IPS DF 6.9 (cell line): Measurements from ENCODE around the gene DEFB108B.
"Not testable (repeated sequence)": the region's sequence is repeated elsewhere in the genome, so short reads cannot be mapped to it uniquely, and the experiment has no call there.

Experiments used
- DNase-seq: peaks from one replicate; pipeline ENCODE4 v3.0.0-alpha.2; 2013; ENCODE audit warnings: low read depth, low spot score
- H3K27ac ChIP-seq: one replicate; pipeline ENCODE4 v1.5.1; 2013; ENCODE audit warnings: low read length, control low read depth
- H3K27me3 ChIP-seq: 2 replicates; pipeline ENCODE4 v1.6.1; 2013; ENCODE audit warnings: mild to moderate bottlenecking, low read length; ENCODE audit not compliant: control insufficient read depth, insufficient read depth
- H3K36me3 ChIP-seq: 2 replicates; pipeline ENCODE4 v1.6.1; 2013; ENCODE audit warnings: low read length; ENCODE audit not compliant: control insufficient read depth, insufficient read depth
- H3K4me1 ChIP-seq: 2 replicates; pipeline ENCODE4 v1.6.1; 2013; ENCODE audit warnings: low read length; ENCODE audit not compliant: control insufficient read depth, insufficient read depth
- H3K4me3 ChIP-seq: 2 replicates; pipeline ENCODE4 v1.5.1; 2013; ENCODE audit warnings: mild to moderate bottlenecking, low read length
- H3K9me3 ChIP-seq: 2 replicates; pipeline ENCODE4 v1.6.1; 2013; ENCODE audit warnings: low read length, inconsistent platforms; ENCODE audit not compliant: control insufficient read depth, insufficient read depth
- WGBS: extraction: QIAGEN DNeasy Blood & Tissue Kit; methylation state at CpG from one replicate; pipeline ENCODE4 v1.1.7; 2013; ENCODE audit warnings: mixed read lengths, missing lambda C conversion rate; ENCODE audit not compliant: insufficient read length, insufficient coverage; 5-methylcytosine and 5-hydroxymethylcytosine counted together

Gene DEFB108B

GRCh38 chr11:71795236-71795635 is 37.8 kb upstream of the DEFB108B start:
- not testable (repeated sequence) for H3K9me3 ChIP-seq, H3K27me3 ChIP-seq, H3K27ac ChIP-seq, H3K36me3 ChIP-seq, H3K4me3 ChIP-seq, DNase-seq, H3K4me1 ChIP-seq
- no CpG with 5 or more reads among the region's 5 CpGs for WGBS

DNA sequence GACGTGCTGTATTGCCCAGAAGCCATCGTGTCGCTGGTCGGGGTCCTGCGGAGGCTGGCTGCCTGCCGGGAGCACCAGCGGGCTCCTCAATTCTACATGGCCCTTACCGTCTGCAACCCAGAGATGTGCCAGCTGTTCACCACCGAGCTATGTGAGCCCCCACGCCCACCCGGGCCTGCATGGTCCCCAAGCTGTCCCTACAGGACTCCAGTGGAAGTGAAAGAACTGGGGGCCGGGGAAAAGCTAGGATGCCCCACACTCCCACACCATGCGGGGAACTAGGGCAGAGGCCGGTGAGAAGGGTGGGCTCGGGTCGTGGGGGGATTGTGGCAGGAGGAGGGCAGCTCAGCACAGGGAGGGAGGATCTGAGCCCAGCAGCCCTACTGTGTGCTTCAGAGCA is 37.0 kb upstream of the DEFB108B start:
- no CpG with 5 or more reads among the region's 16 CpGs for WGBS
- H3K9me3 ChIP-seq, H3K4me3 ChIP-seq, H3K27ac ChIP-seq, H3K27me3 ChIP-seq, H3K36me3 ChIP-seq, DNase-seq, H3K4me1 ChIP-seq: not testable (repeated sequence)

- not testable (repeated sequence) for H3K9me3 ChIP-seq, H3K4me1 ChIP-seq, H3K27me3 ChIP-seq, H3K4me3 ChIP-seq, H3K27ac ChIP-seq, DNase-seq, H3K36me3 ChIP-seq
- no CpG with 5 or more reads among the region's 9 CpGs for WGBS
These were observed 36.2 kb upstream of the DEFB108B start for GRCh38 chr11:71796781-71797180.

GRCh38 chr11:71799556-71800128 is 33.4 kb upstream of the DEFB108B start:
- H3K4me1 ChIP-seq, H3K9me3 ChIP-seq, H3K27ac ChIP-seq, H3K4me3 ChIP-seq, H3K27me3 ChIP-seq, H3K36me3 ChIP-seq, DNase-seq: not testable (repeated sequence)
- WGBS: no CpG with 5 or more reads among the region's 13 CpGs

GRCh38 chr11:71800335-71800953 is 32.6 kb upstream of the DEFB108B start:
- not testable (repeated sequence) for H3K4me3 ChIP-seq, H3K27me3 ChIP-seq, H3K27ac ChIP-seq, H3K4me1 ChIP-seq, H3K9me3 ChIP-seq, H3K36me3 ChIP-seq
- WGBS: no CpG with 5 or more reads among the region's 13 CpGs
- peak; percentile 61 for DNase-seq

GRCh38 chr11:71801026-71801425 is 32.0 kb upstream of the DEFB108B start:
- WGBS: no CpG with 5 or more reads among the region's 2 CpGs
- not testable (repeated sequence) for H3K36me3 ChIP-seq, H3K4me3 ChIP-seq, DNase-seq, H3K4me1 ChIP-seq, H3K27ac ChIP-seq, H3K27me3 ChIP-seq, H3K9me3 ChIP-seq

DNA sequence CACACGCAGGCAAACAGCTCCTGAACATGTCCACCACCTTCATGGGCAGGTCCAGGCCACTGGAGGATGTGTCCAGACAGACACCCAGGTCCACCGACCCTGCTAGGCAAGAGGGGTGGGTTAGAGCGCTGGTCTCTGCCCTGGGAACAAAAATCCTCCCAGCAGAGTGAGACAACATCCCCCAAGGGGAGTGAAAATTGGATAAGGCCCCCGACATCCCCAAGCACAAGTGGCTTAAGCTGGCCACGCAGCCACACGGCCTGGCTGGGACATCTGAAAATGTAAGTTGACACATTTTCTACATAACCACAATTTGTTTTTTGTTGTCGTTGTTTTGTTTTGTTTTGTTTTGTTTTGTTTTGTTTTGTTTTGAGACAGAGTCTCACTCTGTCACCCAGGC is 30.1 kb upstream of the DEFB108B start:
- not testable (repeated sequence) for H3K36me3 ChIP-seq, H3K27me3 ChIP-seq, DNase-seq, H3K4me1 ChIP-seq, H3K4me3 ChIP-seq, H3K27ac ChIP-seq, H3K9me3 ChIP-seq
- no CpG with 5 or more reads among the region's 7 CpGs for WGBS

- not testable (repeated sequence) for H3K27ac ChIP-seq, H3K27me3 ChIP-seq, H3K36me3 ChIP-seq, DNase-seq, H3K4me1 ChIP-seq, H3K9me3 ChIP-seq, H3K4me3 ChIP-seq
- WGBS: no CpG with 5 or more reads among the region's 9 CpGs
These were observed 28.6 kb upstream of the DEFB108B start for GRCh38 chr11:71804158-71804947.

DNA sequence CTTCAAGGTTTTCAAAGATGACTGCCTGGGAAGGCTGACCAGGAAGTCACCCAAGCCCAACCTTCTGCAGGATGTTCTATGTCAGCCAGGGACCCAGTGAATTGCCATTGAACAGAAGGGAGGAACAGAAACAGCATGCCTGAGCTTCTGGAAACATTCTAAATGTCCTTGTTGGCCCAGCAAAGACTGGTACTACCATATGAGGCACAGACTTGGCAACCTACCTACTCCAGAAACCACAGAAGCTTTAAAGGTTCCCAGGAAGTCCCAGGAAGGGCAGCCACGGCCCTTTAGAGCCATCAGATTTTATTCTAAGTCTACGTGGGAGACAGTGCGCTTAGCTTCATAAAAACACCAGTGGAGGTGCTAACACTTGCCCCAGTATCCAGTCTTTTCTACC is 20.5 kb upstream of the DEFB108B start:
- not testable (repeated sequence) for H3K4me3 ChIP-seq, H3K27me3 ChIP-seq, H3K27ac ChIP-seq, H3K4me1 ChIP-seq, H3K9me3 ChIP-seq, DNase-seq, H3K36me3 ChIP-seq
- no CpG with 5 or more reads among the region's 3 CpGs for WGBS

DNA sequence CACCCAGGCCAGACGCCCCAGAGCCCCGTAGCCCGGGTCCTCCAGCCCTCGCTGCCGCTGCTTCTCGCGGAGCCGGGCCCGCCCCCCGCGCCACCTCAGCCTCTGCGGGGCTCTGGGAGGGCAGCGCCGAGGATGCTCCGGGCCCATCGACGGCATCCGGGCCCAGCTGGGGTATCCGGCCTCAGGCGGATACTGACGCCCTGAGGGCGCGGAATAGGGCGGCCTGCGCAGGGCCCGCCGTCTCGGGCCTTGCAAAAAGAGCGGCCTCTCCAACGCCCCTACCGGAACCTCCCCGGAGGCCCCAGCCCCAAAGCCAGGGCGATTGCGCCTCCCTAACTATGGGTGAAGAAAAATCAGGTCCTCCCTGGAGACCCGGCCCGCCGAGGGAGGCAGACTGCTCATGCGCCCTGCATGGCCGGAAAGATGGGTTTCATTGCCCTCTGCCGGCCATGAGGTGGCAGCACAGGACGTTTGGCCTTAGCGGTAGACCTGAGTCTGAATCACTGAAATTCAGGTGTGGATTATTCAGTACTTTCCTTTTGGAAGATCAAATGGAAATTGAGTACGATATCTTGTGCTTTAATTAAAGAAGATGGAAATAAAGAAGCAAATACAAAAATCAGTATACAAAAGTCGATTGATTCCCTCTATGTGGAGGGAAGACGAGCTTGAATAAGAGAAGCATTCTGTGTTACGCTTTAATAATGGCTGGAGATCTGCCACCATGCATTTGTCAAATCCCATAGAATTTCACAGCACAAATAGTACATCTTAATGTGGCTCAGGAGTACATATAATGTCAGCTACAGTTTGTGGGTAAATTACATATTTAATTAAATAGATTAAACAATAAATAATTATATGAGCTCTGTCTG is 19.3 kb upstream of the DEFB108B start:
- not testable (repeated sequence) for H3K36me3 ChIP-seq, H3K27me3 ChIP-seq, H3K27ac ChIP-seq, H3K4me1 ChIP-seq, H3K9me3 ChIP-seq
- peak overlapping the region; percentile 21; the same call in 1 of the 2 replicates for H3K4me3 ChIP-seq
- DNase-seq: peak; percentile 20
- no CpG with 5 or more reads among the region's 46 CpGs for WGBS
